Brain microvascular endothelial cell (primary cell): Measurements from ENCODE around the gene GOLGA3.

Experiments
- DNase-seq: peaks from one replicate; pipeline ENCODE4 v3.0.0-alpha.2; 2020
- H3K27ac ChIP-seq: fragments of 250-450 bp; sonication (Bioruptor Pico); 2 replicates; pipeline ENCODE4 v1.5.1; 2020; ENCODE audit warnings: mild to moderate bottlenecking, moderate library complexity
- H3K27me3 ChIP-seq: fragments of 250-450 bp; sonication (Bioruptor Pico); replicated peaks from 2 replicates; pipeline ENCODE4 v1.5.1; 2020; ENCODE audit warnings: mild to moderate bottlenecking
- H3K36me3 ChIP-seq: fragments of 250-450 bp; sonication (Bioruptor Pico); replicated peaks from 2 replicates; pipeline ENCODE4 v1.5.1; 2020; ENCODE audit warnings: mild to moderate bottlenecking
- H3K4me3 ChIP-seq: 2 replicates; pipeline ENCODE4 v1.5.1; 2011; ENCODE audit warnings: low read depth, mild to moderate bottlenecking, control low read depth, low read length, moderate library complexity
- in situ Hi-C: cut with HindIII; loops from 2 replicates; pipeline ENCODE4 v1.10.0; 2017; ENCODE audit warnings: low sequenced_read_pairs, low pct_ligation_motif_present
- TF ChIP-seq, protein P1 (sequence below): IDR thresholded peaks from 2 replicates; pipeline ENCODE4 v1.5.1; 2011; ENCODE audit warnings: low read depth, mild to moderate bottlenecking, moderate library complexity, low read length, control low read depth, inconsistent platforms; ENCODE audit errors: missing control alignments

GOLGA3 gene

GRCh38 chr12:132825089-132825488 lies 3.6 kb downstream of the GOLGA3 start:
- TF ChIP-seq, protein P1, sequence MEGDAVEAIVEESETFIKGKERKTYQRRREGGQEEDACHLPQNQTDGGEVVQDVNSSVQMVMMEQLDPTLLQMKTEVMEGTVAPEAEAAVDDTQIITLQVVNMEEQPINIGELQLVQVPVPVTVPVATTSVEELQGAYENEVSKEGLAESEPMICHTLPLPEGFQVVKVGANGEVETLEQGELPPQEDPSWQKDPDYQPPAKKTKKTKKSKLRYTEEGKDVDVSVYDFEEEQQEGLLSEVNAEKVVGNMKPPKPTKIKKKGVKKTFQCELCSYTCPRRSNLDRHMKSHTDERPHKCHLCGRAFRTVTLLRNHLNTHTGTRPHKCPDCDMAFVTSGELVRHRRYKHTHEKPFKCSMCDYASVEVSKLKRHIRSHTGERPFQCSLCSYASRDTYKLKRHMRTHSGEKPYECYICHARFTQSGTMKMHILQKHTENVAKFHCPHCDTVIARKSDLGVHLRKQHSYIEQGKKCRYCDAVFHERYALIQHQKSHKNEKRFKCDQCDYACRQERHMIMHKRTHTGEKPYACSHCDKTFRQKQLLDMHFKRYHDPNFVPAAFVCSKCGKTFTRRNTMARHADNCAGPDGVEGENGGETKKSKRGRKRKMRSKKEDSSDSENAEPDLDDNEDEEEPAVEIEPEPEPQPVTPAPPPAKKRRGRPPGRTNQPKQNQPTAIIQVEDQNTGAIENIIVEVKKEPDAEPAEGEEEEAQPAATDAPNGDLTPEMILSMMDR: no peak
- Histone ChIP-seq H3K36me3 (peaks cover 55% of the 10 kb centered on the region), H3K4me3 (no peak overlapping the region), H3K27ac (no peak overlapping the region), H3K27me3 (no peaks in the 10 kb centered on the region)
- in situ Hi-C loops: no loop called here
- no peak for DNase-seq

DNA sequence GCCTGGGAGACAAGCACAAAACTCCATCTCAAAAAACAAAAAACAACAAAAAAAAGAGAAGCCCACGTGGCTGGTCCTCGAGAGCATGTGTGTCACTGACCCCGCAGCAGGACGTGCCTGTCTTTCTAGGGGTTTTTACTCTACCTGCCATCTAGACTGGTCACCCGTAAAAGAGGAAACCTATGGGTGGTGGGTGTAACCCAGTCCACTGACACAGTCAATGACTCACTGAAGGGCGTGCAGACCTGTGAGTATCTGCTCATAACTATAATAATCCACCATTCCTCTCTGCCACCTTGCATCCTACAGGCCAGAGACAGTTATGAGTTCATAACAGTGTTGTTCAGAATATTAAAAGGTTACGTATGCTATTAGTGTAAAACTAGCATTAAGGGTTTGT lies 4.6 kb downstream of the GOLGA3 start:
- in situ Hi-C loops: no loop called here
- no peak overlapping the region for H3K4me3 ChIP-seq
- TF ChIP-seq, protein P1: no peak
- H3K36me3 ChIP-seq: peaks cover 62% of the 10 kb centered on the region
- H3K27ac ChIP-seq: no peak overlapping the region
- peak; percentile 31 for DNase-seq
- H3K27me3 ChIP-seq: no peaks in the 10 kb centered on the region

GRCh38 chr12:132818562-132818961 lies 10.1 kb downstream of the GOLGA3 start:
- TF ChIP-seq, protein P1: no peak
- H3K4me3 ChIP-seq: no peak overlapping the region
- no peaks in the 10 kb centered on the region for H3K27me3 ChIP-seq
- no peak for DNase-seq
- H3K36me3 ChIP-seq: peaks cover 75% of the 10 kb centered on the region
- H3K27ac ChIP-seq: no peak overlapping the region
- in situ Hi-C loops: no loop called here

DNA sequence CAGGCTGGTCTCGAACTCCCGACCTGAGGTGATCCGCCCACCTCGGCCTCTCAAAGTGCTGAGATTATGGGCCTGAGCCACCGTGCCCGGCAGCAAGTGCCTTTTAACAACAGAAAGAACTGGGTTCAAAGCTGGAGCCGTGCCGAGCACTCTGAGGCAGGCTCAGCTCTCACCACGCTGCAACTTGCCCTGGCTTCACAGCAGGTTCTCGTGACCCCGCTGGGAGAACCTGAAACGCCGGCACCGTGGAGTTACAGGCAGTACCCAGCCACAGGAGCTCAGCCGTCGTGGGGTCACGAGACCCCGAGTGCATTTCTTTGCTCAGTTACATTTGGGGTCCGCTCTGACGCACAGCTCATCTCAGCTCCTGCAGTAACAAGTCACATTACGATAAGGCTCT lies 14.4 kb downstream of the GOLGA3 start:
- no peak for DNase-seq
- Histone ChIP-seq H3K27me3 (no peaks in the 10 kb centered on the region), H3K27ac (no peak overlapping the region), H3K36me3 (peaks cover 72% of the 10 kb centered on the region), H3K4me3 (no peak overlapping the region)
- TF ChIP-seq, protein P1: no peak
- in situ Hi-C loops: no loop called here

DNA sequence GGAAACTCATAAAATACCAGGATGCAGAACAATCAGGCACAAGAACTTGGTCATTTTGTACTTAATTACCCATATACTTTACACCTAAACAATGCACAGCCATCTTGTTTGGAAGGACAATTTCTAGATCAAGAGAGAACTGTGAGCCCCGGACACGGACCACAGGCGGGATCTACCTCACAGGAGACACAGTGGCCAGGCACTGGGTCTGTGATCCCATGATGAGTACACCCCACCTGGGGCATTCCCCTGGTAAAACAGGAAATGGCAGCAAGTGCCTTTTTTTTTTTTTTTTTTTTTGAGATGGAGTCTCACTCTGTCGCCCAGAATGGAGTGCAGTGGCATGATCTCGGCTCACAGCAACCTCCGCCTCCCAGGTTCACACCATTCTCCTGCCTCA lies 15.2 kb downstream of the GOLGA3 start:
- H3K27me3 ChIP-seq: no peaks in the 10 kb centered on the region
- H3K4me3 ChIP-seq: no peak overlapping the region
- H3K36me3 ChIP-seq: peaks cover 71% of the 10 kb centered on the region
- no peak overlapping the region for H3K27ac ChIP-seq
- no peak for DNase-seq
- TF ChIP-seq, protein P1: no peak
- in situ Hi-C loops: no loop called here

- Histone ChIP-seq H3K36me3 (peaks cover 73% of the 10 kb centered on the region), H3K4me3 (no peak overlapping the region), H3K27ac (no peak overlapping the region), H3K27me3 (no peaks in the 10 kb centered on the region)
- TF ChIP-seq, protein P1: no peak
- DNase-seq: peak; percentile 19
- in situ Hi-C loops: no loop called here
These were observed 15.9 kb downstream of the GOLGA3 start for GRCh38 chr12:132812631-132813305.
